ENCODE data around the gene GDE1. TPM values are rescaled to one million over a fixed set of nuclear protein-coding genes. Genes with fewer than 3 reads are reported as not detected.
A peak's percentile ranks its signal among the peaks of the same experiment; 100 is the strongest.

Gene GDE1
- total RNA-seq, 2 experiments from 2014 or later, result 13.8 to 18.1 TPM

DNA sequence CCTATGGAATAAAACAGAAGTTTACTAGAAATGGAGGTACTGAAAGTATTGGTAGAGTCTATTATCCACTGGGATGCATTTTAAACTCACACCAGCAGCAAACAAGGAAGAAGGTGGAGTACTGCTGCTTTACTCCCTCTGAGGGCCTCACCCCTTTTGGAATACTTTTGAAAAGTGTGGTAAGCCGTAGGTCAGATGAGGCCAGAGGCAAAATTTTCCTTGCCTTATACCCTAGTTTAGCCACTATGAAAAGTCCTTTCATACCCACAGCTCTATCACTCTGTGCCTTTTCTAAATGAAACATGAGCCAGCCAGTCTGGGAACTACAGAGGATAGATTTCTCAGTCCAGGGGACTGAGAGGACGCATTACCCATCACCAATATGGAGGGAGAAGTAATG, 14.0 kb downstream of the GDE1 start:
- no peaks in the 10 kb centered on the region for H3K4me1 Mint-ChIP-seq
- ATAC-seq, result no peak
- no peaks in the 10 kb centered on the region for H3K27me3 Mint-ChIP-seq
- peaks cover 36% of the 10 kb centered on the region for H3K36me3 Mint-ChIP-seq (ENCODE audit: low read depth)
- no peak overlapping the region for H3K27ac Mint-ChIP-seq
- POLR2A ChIA-PET, result no interaction called here
- H3K9me3 Mint-ChIP-seq (ENCODE audit: low read depth), result no peaks in the 10 kb centered on the region
- intact Hi-C loops (cut with DNase I, micrococcal nuclease), result loop anchor here in 1 of 2 experiments (10.0 kb wide), 1 partner anchor 283 kb away; no protein-coding TSS in a partner anchor
- CTCF ChIA-PET, result interaction anchor here (0.9 to 1.1 kb wide), 2 partner anchors 118 to 422 kb away, joined by 3 read pairs; no protein-coding TSS in a partner anchor
- H3K4me3 Mint-ChIP-seq, result no peak overlapping the region
- DNase-seq, result no peak

DNA sequence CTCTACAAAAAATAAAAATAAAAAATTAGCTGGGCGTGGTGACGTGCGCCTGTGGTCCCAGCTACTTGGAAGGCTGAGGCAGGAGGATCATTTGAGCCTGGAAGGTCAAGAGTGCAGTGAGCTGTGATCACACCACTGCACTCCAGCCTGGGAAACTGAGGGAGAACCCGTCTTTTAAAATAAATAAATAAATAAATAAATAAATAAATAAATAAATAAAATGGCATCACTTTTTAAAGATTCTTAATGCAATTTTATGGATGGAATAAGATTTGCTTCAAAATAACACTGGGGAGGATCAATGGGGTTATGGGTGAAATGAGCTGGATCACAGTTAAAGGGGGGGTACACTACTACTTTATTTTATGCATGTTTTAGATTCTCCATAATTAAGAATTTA, 14.9 kb downstream of the GDE1 start:
- Mint-ChIP-seq H3K4me3 (no peak overlapping the region), H3K9me3 (ENCODE audit: low read depth) (no peaks in the 10 kb centered on the region), H3K4me1 (no peaks in the 10 kb centered on the region), H3K27me3 (no peaks in the 10 kb centered on the region), H3K36me3 (ENCODE audit: low read depth) (peaks cover 36% of the 10 kb centered on the region), H3K27ac (no peak overlapping the region)
- ATAC-seq (no peak), DNase-seq (no peak)
- intact Hi-C loops (cut with DNase I, micrococcal nuclease), result loop anchor here in 1 of 2 experiments (10.0 kb wide), 1 partner anchor 282 kb away; no protein-coding TSS in a partner anchor
- ChIA-PET CTCF (interaction anchor here (1.1 kb wide), 1 partner anchor 117 kb away, joined by 3 read pairs; no protein-coding TSS in a partner anchor), POLR2A (no interaction called here)

DNA sequence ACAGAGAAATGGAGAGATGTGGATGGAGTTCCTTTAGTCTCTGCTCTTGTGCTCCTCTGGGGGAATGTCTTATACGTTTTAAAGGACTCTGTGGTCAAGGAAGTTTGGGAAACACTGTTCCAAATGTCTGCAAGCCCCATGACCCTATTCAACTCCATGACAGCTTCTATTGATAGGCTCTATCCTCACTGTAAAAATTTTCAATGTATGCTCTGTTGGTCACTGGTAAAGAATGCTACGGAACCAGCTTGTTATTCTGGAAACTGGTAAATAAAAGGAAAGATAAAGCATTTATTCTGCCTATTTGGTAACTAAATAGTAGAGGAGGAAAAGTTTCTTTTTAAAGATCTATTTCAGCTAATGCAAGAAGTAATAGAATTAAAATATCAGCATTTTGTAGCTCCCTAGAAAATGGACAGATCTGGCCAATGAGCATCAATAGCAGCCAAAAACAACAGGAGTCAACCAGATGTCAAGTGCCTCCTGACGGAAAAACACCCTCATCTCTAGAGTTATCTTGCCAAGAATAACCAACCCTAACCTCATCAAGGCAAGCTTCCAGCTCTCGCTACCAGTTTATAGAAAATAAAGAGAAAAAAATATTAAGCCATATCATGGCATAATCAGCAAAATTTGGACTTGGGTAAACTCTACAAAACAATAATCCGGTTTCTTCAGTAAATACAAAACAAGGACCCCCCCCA, 16.1 kb downstream of the GDE1 start:
- POLR2A ChIA-PET, result no interaction called here
- peaks cover 42% of the 10 kb centered on the region for H3K36me3 Mint-ChIP-seq (ENCODE audit: low read depth)
- H3K27ac Mint-ChIP-seq, result no peak overlapping the region
- ATAC-seq, result no peak
- CTCF ChIA-PET, result interaction anchor here (1.3 kb wide), 1 partner anchor 420 kb away, joined by 4 read pairs; no protein-coding TSS in a partner anchor
- DNase-seq, result no peak
- H3K27me3 Mint-ChIP-seq, result no peaks in the 10 kb centered on the region
- no peaks in the 10 kb centered on the region for H3K4me1 Mint-ChIP-seq
- no peaks in the 10 kb centered on the region for H3K9me3 Mint-ChIP-seq (ENCODE audit: low read depth)
- no peak overlapping the region for H3K4me3 Mint-ChIP-seq
- intact Hi-C loops (cut with DNase I, micrococcal nuclease), result loop anchor here in 1 of 2 experiments (10.0 kb wide), 1 partner anchor 281 kb away; no protein-coding TSS in a partner anchor

DNA sequence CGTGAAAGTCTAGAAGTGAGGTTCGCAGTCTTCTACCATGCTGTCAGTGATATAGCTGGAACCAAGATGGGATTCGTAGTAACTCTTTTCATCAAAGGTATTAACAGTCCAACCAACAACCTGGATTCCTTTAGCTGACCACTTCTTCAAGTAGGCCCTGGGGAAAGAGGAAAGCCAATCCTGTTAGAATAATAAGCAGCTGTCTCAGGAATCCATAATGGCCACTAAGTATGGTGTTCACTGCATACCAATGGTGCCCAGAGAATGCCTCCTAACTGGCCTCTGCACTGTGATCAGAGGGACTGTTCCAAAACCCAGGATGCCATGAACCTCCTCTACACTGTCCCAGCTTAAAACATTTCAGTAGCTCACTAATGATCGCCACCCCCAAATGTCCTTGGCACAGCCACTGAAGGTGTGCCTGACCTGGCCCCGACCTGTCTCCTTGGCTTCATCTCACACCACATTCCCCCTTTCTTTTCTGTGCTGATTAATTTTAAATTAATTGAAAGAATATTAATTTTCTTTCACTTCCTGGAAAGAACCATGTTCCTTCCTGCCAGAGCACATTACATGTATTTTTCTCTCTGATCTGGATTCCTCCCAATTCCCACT, 18.3 kb downstream of the GDE1 start:
- no peak overlapping the region for H3K27ac Mint-ChIP-seq
- intact Hi-C loops (cut with DNase I, micrococcal nuclease), result loop anchor here (2.0 to 10.0 kb wide), 3 partner anchors 116 to 337 kb away; no protein-coding TSS in a partner anchor
- no peaks in the 10 kb centered on the region for H3K9me3 Mint-ChIP-seq (ENCODE audit: low read depth)
- no peak for DNase-seq
- ChIA-PET CTCF (interaction anchor here (0.7 to 3.2 kb wide), 17 partner anchors 9 to 519 kb away, joined by 3 to 23 read pairs (median 5); partner anchors contain the start of genes TMC7 and VPS35L), POLR2A (interaction anchor here (0.6 kb wide), 2 partner anchors 18 to 417 kb away, joined by 3 read pairs; partner anchors contain the start of gene GDE1)
- ATAC-seq, result no peak
- no peaks in the 10 kb centered on the region for H3K27me3 Mint-ChIP-seq
- H3K4me1 Mint-ChIP-seq, result no peaks in the 10 kb centered on the region
- peaks cover 43% of the 10 kb centered on the region for H3K36me3 Mint-ChIP-seq (ENCODE audit: low read depth)
- H3K4me3 Mint-ChIP-seq, result no peak overlapping the region

DNA sequence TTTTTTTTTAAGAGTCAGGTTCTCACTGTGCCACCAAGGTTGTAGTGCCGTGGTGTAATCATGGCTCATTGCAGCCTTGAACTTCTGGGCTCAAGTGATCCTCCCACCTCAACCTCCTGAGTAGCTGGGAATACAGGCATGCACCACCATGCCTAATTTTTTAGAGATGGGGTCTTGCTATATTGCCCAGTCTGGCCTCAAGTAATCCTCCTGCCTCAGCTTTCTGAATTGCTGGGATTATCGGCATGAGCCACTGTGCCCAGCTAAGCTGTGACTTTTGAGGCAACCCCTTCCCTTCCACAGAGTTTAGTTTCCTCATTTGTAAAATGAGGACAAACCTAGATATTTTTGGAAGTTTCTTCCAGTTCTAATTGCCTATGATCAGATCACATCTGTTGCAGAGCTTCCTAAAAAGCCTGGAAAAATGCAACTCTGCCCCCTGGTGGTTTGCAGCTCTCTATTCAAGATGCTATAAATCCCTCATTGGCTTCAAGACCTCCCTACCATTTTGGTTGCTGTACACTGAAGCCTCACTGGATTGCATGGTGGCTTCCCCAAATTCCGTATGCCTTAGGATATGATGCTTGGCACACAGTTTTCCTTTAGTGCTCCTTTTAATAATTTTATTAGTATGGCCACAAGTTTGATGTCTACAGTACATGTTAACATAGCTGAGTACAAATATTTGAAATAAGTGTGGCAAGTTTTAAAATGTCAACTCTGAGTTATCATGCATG, 19.3 kb downstream of the GDE1 start:
- H3K27me3 Mint-ChIP-seq, result no peaks in the 10 kb centered on the region
- DNase-seq (peak; percentile 83), ATAC-seq (peak; percentile 53)
- no peak overlapping the region for H3K27ac Mint-ChIP-seq
- no peaks in the 10 kb centered on the region for H3K9me3 Mint-ChIP-seq (ENCODE audit: low read depth)
- intact Hi-C loops (cut with DNase I, micrococcal nuclease), result loop anchor here (1.0 to 10.0 kb wide), 5 partner anchors 113 to 416 kb away; no protein-coding TSS in a partner anchor
- CTCF ChIA-PET, result interaction anchor here (0.6 to 3.2 kb wide), 35 partner anchors 9 to 544 kb away, joined by 3 to 23 read pairs (median 4); partner anchors contain the start of genes TMC5, TMC7 and VPS35L
- peaks cover 41% of the 10 kb centered on the region for H3K36me3 Mint-ChIP-seq (ENCODE audit: low read depth)
- H3K4me3 Mint-ChIP-seq, result no peak overlapping the region
- H3K4me1 Mint-ChIP-seq, result no peaks in the 10 kb centered on the region
- POLR2A ChIA-PET, result interaction anchor here (0.6 kb wide), 2 partner anchors 416 to 417 kb away, joined by 3 to 4 read pairs; no protein-coding TSS in a partner anchor

DNA sequence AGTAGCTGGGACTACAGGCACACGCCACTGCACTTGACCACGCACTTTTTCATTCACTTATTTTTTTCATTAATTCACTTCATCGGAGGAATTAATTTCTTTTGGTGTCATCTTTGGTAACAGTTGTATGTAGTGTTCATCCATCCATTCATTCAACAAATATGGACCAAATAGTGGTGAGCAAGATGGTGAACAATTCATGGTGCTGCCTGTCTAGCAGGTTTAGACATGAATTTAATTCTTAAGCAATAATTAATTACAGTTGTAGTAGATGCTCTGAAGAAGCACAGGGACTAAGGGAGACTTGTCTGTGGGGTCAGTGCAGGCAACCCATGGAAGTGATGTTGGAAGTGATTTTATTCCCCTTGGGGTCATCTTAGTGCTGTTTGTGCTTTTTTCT, 22.4 kb downstream of the GDE1 start:
- ATAC-seq, result no peak
- peaks cover 30% of the 10 kb centered on the region for H3K36me3 Mint-ChIP-seq (ENCODE audit: low read depth)
- CTCF ChIA-PET, result no interaction called here

DNA sequence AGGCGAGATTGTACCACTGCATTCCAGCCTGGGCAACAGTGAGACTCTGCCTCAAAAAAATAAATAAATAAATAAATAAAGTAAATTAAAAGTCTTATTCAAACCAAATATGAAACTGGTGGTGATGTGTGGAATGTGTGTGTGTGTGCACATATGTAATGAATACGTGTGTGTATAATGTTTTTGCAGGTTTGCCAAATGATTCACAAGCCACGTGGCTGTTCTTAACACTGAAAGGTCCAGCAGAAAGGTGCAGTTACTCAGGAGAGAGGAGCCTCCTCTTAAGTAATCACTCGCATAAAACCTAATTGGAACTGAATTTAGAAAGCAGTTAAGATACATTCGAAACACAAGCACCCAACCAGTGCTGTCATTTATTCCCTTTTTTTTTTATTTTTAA, 22.9 kb downstream of the GDE1 start:
- Mint-ChIP-seq H3K4me3 (no peak overlapping the region), H3K9me3 (ENCODE audit: low read depth) (no peaks in the 10 kb centered on the region), H3K4me1 (peaks cover 2% of the 10 kb centered on the region), H3K27ac (no peak overlapping the region), H3K27me3 (no peaks in the 10 kb centered on the region), H3K36me3 (ENCODE audit: low read depth) (peaks cover 27% of the 10 kb centered on the region)
- no peak for DNase-seq
- POLR2A ChIA-PET, result no interaction called here
- intact Hi-C loops (cut with DNase I, micrococcal nuclease), result no loop called here
- CTCF ChIA-PET, result no interaction called here
- ATAC-seq, result no peak

More for the DNA sequence above, 22.4 kb downstream of the GDE1 start:
- Mint-ChIP-seq H3K4me1 (no peaks in the 10 kb centered on the region), H3K4me3 (no peak overlapping the region), H3K27me3 (no peaks in the 10 kb centered on the region), H3K27ac (no peak overlapping the region), H3K9me3 (ENCODE audit: low read depth) (no peaks in the 10 kb centered on the region)
- intact Hi-C loops (cut with DNase I, micrococcal nuclease), result no loop called here
- no peak for DNase-seq
- POLR2A ChIA-PET, result no interaction called here

DNA sequence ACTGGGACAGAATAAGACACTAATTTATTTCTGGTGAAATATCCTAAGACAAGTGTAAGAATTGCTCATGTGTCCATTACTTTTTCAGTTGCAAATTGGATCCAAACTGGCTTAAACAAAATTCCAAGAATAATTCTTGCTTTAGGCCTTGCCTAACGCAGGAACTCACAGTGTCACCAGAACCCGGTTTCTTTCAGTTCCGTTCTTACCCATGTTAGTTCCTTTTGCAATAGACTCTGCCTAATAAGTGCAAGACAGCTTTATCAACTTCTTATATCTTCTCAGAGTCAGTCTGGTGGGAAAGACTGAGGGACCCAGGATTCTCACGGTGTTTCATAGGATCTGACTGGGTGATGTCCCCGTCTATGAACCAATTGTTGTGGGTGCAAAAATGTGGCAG, 24.7 kb downstream of the GDE1 start:
- Mint-ChIP-seq H3K36me3 (ENCODE audit: low read depth) (peaks cover 16% of the 10 kb centered on the region), H3K9me3 (ENCODE audit: low read depth) (no peaks in the 10 kb centered on the region), H3K4me3 (no peak overlapping the region), H3K27ac (no peak overlapping the region), H3K27me3 (no peaks in the 10 kb centered on the region), H3K4me1 (peaks cover 10% of the 10 kb centered on the region)
- CTCF ChIA-PET, result no interaction called here
- intact Hi-C loops (cut with DNase I, micrococcal nuclease), result no loop called here
- DNase-seq, result no peak
- POLR2A ChIA-PET, result no interaction called here
- ATAC-seq, result no peak

DNA sequence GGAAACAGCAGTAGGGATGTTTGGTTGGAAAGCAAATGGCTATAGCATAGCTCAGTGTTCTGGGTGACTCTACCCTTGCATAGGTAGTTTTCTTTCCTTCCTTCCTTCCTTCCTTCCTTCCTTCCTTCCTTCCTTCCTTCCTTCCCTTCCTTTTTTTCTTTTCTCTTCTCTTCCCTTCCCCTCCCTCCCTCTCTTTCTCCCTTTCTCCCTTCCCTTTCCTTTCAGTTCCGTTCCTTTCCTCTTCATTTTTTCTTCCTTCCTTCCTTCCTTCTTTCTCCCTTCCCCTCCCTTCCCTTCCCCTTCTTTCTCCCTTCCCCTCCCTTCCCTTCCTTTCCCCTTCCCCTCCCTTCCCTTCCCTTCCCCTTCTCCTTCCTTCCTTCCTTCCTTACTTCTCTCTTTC, 31.3 kb downstream of the GDE1 start:
- Mint-ChIP-seq H3K36me3 (ENCODE audit: low read depth) (no peaks in the 10 kb centered on the region), H3K4me1 (peaks cover 10% of the 10 kb centered on the region), H3K9me3 (ENCODE audit: low read depth) (no peaks in the 10 kb centered on the region), H3K4me3 (no peak overlapping the region), H3K27me3 (no peaks in the 10 kb centered on the region), H3K27ac (no peak overlapping the region)
- ChIA-PET CTCF (interaction anchor here (1.3 kb wide), 1 partner anchor 12 kb away, joined by 3 read pairs; no protein-coding TSS in a partner anchor), POLR2A (no interaction called here)
- ATAC-seq, result no peak
- intact Hi-C loops (cut with DNase I, micrococcal nuclease), result no loop called here
- no peak for DNase-seq

DNA sequence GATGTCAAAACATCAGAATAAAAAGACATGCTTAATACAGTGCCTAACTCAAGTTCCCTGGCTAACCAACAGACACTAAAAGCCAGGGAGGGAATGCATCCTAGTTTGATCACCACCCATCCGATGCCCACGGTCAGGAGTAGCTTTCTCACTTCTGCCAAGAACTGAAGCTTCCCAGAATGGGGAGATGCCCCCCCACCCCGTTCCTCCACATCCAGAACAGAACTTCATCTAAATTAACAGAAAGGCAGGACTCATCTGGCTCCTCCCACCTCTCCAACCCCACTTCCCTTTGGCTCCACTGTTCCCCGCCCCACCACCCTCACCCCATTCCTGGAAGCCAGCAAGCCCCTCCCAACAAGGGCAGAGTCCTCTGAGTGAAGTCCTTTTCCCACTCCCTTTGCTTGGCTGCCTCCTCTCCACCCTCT, 33.7 kb downstream of the GDE1 start:
- Mint-ChIP-seq H3K27me3 (no peaks in the 10 kb centered on the region), H3K4me1 (no peaks in the 10 kb centered on the region), H3K36me3 (ENCODE audit: low read depth) (no peaks in the 10 kb centered on the region), H3K4me3 (no peak overlapping the region), H3K9me3 (ENCODE audit: low read depth) (no peaks in the 10 kb centered on the region), H3K27ac (no peak overlapping the region)
- intact Hi-C loops (cut with DNase I, micrococcal nuclease), result no loop called here
- POLR2A ChIA-PET, result interaction anchor here (0.6 kb wide), 1 partner anchor 52 kb away, joined by 3 read pairs; no protein-coding TSS in a partner anchor
- DNase-seq (no peak), ATAC-seq (no peak)
- CTCF ChIA-PET, result interaction anchor here (1.3 kb wide), 1 partner anchor 15 kb away, joined by 5 read pairs; no protein-coding TSS in a partner anchor

DNA sequence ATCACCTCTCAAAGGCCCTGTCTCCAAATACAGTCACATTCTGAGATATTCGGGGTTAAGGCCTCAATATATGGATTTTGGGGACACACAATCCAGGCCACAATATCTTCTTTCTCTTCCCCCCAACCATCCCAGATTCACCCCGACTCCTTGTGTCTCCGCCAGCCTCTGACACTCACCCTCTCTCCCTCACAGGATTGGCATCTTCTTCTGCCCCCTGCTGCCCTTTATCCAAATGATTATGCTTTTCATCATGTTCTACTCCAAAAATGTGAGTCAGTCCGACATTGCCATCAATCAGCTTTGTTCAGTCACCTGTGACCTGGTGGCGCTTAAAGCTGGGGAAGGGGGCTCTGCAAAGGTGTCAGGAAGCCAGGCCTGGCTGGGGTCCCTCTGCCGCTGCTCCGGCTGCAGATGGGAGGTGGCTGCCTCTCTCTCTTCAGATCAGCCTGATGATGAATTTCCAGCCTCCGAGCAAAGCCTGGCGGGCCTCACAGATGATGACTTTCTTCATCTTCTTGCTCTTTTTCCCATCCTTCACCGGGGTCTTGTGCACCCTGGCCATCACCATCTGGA, 35.1 kb downstream of the GDE1 start:
- Mint-ChIP-seq H3K4me1 (no peaks in the 10 kb centered on the region), H3K27ac (no peak overlapping the region), H3K36me3 (ENCODE audit: low read depth) (no peaks in the 10 kb centered on the region), H3K27me3 (no peaks in the 10 kb centered on the region), H3K4me3 (no peak overlapping the region), H3K9me3 (ENCODE audit: low read depth) (no peaks in the 10 kb centered on the region)
- no peak for ATAC-seq
- intact Hi-C loops (cut with DNase I, micrococcal nuclease), result loop anchor here in 1 of 2 experiments (1.0 kb wide), 1 partner anchor 16 kb away; no protein-coding TSS in a partner anchor
- CTCF ChIA-PET, result no interaction called here
- POLR2A ChIA-PET, result no interaction called here
- DNase-seq, result no peak
